ENCODE results near the gene RAET1G.

DNA sequence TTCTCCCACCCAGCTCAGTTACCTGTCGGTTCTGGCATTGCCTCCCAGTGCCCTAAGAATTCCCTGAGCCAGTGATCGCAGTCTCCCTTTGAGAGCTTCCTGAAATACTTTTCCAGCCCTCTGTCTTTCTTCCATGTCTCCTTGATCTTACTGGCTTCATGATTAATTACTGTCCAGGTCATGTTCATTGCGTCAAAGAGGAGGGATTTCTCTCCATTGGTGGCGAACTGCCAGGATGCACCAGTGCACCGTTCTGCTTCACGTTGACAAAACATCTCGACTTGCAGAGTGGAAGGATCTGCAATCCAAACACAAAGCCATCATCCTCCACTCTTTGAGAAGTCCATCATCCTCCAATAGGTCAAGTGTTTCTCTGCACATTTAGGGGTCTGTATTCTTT is 33.6 kb downstream of the RAET1G start:
- TF ChIP-seq, protein P1, sequence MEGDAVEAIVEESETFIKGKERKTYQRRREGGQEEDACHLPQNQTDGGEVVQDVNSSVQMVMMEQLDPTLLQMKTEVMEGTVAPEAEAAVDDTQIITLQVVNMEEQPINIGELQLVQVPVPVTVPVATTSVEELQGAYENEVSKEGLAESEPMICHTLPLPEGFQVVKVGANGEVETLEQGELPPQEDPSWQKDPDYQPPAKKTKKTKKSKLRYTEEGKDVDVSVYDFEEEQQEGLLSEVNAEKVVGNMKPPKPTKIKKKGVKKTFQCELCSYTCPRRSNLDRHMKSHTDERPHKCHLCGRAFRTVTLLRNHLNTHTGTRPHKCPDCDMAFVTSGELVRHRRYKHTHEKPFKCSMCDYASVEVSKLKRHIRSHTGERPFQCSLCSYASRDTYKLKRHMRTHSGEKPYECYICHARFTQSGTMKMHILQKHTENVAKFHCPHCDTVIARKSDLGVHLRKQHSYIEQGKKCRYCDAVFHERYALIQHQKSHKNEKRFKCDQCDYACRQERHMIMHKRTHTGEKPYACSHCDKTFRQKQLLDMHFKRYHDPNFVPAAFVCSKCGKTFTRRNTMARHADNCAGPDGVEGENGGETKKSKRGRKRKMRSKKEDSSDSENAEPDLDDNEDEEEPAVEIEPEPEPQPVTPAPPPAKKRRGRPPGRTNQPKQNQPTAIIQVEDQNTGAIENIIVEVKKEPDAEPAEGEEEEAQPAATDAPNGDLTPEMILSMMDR (IDR thresholded peaks at IDR 0.05), result no peak
- no peak for TF ChIP-seq POLR2AphosphoS5 (IDR thresholded peaks at IDR 0.05; ENCODE audit: low read depth, low read length)

Data from Panc1 (cell line).